NCI-H1048 (cell line): ENCODE results near the gene FAM217A.
"Not testable (repeated sequence)": the region's sequence is repeated elsewhere in the genome, so short reads cannot be mapped to it uniquely, and the experiment has no call there.

Experiments
- DNase-seq: peaks from one replicate; lab custom pipeline; 2025; lab: John Stamatoyannopoulos, UW

Gene FAM217A

DNA sequence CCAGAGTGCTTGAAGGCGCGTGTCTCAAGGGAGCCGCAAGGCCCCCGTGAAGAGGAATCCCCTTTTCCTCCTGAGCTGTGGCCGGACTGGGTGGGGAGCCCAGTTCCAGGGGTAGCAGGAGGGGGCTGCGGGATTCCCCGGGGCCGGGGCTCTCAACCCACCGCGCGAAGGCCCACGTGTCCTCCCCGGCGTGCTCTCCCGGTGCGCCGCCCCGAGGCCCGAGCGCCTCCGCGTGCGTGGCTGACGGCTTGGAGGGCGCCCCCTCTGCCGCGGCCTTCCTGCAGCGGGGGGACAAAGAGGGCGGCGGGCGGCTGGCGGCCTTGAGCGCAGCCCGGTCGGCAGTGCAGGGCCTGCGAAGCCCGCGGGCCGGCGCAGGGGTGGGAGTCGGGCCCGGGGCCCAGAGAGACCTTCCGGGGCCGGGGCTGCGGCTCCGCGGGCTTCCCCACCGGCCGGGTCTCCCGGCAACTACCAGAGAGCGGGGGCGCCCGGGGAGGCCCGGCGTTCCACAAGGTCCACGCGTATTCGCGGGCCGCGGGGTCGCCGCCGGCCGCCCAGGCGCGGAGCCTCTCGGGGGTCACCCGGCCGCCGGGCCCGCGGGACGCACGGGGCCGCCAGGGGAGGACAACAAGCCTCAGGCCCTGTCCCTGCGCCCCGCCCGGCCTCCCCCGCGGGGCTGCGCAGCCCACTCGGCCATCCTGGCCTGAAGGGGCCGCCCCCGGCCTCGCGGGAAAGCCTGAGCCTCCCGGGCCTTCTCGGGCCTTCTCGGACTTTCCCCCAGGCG lies at the start of gene FAM217A:
Gene FAM217A, minus strand, starts transcription at position 447 of the 781 bp plus-strand sequence. CDS start 1,723 bp downstream, outside the sequence.
- no peak for DNase-seq

GRCh38 chr6:4128072-4128471 lies 49.1 kb upstream of the FAM217A start:
- DNase-seq = no peak

- DNase-seq = no peak
Measured at GRCh38 chr6:4125933-4126864, 47.3 kb upstream of the FAM217A start.

GRCh38 chr6:4125500-4125899 lies 46.6 kb upstream of the FAM217A start:
- no peak for DNase-seq

DNA sequence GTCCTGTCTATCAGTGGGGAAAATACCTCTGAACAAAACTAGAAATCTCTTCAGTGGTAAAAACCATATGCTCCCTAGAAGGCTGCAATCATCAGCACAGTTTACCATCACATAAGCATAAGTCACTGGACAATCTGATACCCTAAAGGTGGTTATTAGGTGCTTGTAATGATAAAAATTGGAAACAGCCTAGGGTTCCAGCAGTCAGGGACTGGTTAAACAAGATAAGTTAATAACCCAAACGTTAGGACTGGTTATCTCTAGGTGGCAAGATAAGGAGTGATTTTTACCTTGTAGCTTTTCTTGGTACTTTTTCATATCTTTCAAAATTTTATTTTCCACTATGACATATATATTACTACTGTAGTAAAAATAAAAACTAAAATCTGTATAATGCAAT lies 45.4 kb upstream of the FAM217A start:
- DNase-seq = no peak

- no peak for DNase-seq
Measured at GRCh38 chr6:4115741-4116140, 36.8 kb upstream of the FAM217A start.

- no peak for DNase-seq
Measured at GRCh38 chr6:4114123-4114522, 35.2 kb upstream of the FAM217A start.

- DNase-seq = no peak
Measured at GRCh38 chr6:4113649-4114048, 34.7 kb upstream of the FAM217A start.

DNA sequence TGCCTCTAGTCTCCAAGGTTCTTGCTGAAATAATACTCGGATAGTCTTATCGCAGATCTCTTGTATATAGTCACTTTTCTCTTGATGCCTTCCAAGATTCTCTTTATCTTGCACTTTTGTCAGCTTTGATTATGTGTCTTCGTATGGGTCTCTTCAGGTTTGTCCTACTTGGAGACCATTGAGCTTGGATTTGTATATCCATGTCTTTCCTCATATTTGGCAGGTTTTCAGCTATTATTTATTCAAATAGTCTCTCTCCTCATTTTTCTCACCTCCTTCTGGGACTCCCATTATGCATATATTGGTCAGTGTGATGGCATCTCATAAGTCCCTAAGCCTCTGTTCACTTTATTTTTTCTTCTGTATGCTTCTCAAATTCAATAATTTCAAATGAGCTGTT lies 33.4 kb upstream of the FAM217A start:
- no peak for DNase-seq

DNA sequence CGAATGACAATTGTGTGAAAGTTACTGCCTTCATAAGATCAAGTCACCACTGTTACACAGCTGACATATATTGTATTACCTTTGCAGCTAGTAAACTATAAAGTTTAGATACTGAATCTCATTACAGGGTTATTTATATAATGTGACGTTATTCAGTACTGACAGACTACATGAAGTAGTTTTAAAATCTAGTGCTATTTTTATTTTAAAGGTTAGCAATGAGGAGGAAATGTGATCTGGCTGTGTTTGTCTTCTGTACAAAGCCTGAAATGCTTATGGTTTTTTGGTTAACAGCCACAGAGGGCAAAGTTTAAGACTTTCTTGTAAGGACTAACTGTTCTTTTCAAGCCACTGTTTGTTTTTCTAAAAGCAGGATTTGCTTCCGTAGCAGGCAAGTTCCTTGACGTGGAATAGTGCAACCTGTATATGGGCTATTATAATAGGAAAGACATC lies 30.5 kb upstream of the FAM217A start:
- DNase-seq = not testable (repeated sequence)

GRCh38 chr6:4108561-4109093 lies 29.7 kb upstream of the FAM217A start:
- DNase-seq = no peak

GRCh38 chr6:4107873-4108272 lies 28.9 kb upstream of the FAM217A start:
- no peak for DNase-seq

DNA sequence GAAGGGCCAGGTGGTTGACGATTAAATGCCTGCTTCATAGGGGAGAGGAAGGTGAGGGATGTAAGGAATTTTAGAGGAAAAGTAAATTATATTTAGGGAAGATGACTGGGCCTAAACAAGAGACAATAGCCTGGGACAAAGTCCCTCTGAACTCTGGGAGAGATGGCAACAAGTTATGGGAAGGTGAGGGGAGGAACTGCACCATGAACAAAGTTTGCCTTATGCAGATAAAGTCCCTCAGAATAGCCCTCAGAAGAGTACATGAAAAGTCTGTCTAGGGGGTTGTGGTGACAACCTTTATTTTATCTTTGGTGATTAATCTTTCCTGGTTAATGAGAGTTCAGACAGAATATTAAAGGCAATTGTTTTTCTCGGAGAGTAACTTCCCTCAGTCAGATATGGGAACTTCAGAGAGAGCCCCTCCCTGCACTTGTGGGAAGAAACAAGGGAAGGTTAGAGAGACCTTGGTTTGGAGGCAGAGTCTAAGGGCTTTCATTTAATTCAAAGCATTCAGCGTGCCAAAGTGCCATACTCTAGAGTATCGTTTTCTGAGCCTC lies 27.1 kb upstream of the FAM217A start:
- no peak for DNase-seq

GRCh38 chr6:4103929-4104328 lies 25.0 kb upstream of the FAM217A start:
- no peak for DNase-seq

DNA sequence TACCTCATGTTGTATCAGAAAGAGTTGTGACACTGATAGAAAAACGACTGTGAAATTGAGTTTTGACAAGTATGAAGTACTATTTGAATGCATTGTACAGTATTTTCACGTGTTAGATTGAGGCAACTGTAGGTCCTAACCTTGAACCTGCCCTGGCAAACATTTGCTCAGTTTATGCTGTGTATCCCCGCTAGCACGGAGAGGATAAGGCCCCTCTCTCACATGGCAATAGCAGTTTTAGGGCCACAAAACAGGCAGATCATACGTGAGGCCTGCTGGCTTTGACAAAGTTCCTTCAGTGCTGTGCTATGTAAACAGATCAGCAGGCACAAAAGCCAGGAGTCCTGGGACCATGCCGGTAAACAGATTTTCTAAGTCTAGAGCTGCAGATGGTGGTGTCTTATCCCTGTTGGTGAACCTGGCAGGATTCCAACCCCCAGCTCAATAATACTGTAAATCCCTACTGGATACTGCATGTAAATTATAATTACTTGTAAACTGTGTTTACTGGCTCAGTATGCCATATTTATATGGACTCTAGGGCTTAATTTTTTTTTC lies 23.8 kb upstream of the FAM217A start:
- peak; percentile 17 for DNase-seq

GRCh38 chr6:4101298-4101697 lies 22.4 kb upstream of the FAM217A start:
- no peak for DNase-seq

GRCh38 chr6:4100655-4101054 lies 21.7 kb upstream of the FAM217A start:
- no peak for DNase-seq

DNA sequence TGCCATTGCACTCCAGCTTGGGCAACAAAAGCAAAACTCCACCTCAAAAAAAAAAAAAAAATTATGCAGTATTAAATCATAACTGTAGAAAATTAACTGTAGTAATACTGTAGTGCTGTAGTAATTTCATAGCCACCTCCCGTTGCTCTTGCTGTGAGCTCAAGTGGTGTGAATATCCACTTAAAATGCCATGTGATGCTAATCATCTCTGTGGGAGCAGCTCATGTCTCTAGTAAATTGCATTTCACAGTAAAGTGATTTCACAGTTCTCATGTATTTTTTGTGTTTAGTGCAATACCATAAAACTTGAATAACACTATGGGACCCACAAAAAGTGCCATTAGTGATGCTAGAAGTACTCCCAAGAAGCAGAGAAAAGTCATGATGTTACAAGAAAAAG lies 14.4 kb upstream of the FAM217A start:
- no peak for DNase-seq

- DNase-seq = no peak
Measured at GRCh38 chr6:4091941-4092340, 13.0 kb upstream of the FAM217A start.

- DNase-seq = not testable (repeated sequence)
Measured at GRCh38 chr6:4090043-4090442, 11.1 kb upstream of the FAM217A start.

GRCh38 chr6:4088704-4089103 lies 9.8 kb upstream of the FAM217A start:
- DNase-seq = no peak

DNA sequence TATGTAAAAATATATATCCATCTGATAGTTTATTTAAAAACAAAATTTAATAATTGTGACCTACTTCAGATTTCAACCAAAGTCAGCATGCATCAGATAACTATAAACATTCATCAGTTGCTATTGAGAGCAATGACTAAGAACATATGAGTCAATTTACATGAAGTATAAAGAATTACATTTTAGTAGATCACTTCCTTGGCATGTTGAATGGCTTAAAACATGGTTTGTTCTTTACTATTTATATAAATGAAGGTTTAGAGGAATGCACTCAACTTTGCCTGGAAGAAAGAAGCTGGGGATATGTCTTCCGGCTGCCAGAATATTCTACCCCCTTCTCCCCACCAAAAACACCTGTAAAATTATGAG lies 6.4 kb upstream of the FAM217A start:
- no peak for DNase-seq
